HG03025 (cell line): ENCODE results near the gene EEF2K.

Experiments
- ATAC-seq: cut with Tn5 transposase; IDR thresholded peaks from one replicate; pipeline ENCODE4 v1.9.1; 2021; ENCODE audit warnings: mild to moderate bottlenecking, moderate library complexity; ENCODE audit not compliant: unreplicated experiment, low FRiP score

EEF2K gene

DNA sequence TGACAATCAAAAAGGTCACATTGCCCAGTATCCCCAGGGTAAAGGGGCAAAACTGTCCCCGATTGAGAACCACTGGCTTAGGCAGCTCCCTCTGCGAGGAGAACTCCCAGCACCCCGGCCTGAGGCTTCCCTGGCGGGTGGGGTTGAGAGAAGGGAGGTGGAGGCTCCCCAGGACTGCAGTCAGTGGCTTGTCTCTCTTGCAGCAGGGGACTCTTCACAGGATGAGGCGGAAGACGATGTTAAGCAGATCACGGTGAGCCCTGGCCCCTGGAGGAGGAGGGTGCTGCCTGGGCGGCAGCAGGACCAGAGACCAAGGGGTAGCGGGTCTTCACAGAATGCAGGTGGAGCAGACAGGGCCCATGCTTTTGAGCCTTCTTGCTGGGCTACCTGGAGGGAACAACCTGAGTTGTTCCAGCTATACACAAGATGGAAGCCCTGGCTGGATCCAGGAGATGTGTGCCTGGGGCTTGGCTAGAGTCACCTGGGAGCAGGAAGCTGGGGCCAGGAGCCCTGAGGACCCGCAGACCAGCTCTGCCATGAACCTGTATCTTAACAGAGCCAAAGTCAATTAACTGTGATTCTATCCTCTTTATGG is 107.9 kb downstream of the EEF2K start:
- ATAC-seq = no peak

DNA sequence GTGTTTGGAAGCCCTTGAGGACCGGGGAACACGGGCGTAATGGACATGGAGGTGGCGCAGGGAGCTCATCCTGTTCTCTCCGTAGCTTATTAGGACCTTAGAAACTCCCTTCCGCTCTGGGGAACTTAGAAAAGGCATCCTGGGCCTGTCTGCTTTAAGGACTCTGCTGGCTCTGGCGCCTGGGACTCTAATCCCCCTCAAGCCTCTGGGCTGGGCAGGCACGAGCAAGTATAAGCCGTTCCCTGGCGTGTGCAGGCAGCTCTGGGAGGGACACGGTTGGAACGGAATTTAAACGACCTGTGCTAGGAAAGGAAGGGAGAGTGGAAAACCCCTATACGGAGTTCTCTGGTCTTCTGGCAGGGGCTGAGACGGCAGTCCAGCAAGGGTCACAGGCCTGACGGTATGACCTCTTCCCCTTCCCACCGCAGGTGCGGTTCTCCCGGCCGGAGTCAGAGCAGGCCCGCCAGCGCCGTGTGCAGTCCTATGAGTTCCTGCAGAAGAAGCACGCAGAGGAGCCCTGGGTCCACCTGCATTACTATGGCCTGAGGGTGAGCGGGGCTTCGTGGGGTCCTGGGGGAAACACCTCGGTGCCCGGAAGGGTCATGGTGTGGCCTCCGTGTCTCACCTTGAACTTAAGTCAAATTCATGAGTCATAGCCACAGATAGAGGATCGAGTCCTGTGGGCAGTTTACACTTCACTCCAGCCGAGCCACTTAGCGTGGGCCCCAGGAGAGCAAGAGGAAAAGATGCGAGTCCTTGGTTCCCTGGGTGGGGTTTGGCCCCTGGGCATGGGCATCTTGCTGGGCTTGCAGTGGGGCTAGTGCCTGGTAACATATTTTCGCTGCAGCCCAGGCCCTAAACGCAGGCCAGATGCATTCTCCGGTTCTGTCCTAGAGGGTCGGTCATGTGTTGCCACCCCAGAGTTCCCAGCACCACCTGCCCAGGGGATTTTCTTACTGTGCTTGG is 108.9 kb downstream of the EEF2K start:
- no peak for ATAC-seq

DNA sequence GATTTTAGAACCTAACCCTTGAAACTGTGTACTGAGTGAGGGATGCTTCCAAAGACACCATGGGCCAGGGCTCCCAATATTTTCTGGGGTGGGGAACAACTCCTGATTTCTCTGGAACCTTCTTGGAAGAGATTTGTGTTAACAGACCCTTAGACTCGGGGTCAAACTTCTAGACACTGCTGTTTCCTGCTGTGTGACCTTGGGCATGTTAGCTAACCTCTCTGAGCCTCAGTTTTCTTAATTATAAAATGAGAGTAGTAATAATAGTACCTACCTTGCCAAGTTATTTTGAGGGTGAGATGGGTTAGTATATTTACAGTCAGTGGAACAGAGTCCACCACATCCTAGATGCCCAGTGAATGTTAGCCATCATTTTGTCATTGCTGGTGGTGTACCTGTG is 109.9 kb downstream of the EEF2K start:
- ATAC-seq = no peak

DNA sequence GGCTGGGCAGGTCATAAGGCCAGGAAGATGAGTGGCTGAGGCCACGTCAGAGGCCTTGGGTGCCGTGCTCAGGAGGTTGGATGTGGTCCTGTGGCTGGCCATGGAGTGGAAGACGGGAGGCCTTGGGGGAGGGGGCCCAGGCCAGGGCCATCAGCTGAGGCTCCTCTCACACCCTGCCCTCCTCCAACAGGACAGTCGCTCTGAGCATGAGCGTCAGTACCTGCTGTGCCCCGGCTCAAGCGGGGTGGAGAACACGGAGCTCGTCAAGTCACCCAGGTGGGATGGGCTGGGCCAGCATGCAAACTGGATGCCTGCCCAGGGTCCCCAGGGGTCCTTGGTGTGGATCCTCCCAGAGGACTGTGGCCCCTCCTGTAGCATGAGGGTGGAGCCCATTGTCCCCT is 110.3 kb downstream of the EEF2K start:
- no peak for ATAC-seq

DNA sequence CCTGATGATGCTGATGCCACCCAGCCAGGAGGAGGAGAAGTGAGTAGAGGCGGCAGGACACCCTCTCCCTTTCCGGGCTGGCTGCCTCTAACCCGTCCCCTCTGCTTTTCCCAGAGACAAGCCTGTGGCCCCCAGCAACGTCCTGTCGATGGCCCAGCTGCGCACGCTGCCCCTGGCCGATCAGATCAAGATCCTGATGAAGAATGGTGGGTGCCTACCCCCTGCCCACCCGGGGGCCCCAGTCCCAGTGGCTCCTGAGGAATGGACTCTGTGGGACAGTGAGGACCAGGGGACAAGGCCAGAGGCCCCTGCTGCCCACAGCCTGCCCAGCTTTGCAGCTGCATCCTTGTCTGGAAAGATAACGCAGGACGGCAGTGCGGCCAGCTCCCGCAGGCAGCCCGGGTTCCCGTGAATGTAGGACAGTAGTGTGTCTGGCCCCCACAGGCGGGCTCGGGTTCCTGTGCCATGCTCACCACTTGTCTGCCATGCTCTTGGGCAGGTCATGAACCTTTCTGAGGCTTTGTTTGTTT is 111.0 kb downstream of the EEF2K start:
- ATAC-seq = no peak

DNA sequence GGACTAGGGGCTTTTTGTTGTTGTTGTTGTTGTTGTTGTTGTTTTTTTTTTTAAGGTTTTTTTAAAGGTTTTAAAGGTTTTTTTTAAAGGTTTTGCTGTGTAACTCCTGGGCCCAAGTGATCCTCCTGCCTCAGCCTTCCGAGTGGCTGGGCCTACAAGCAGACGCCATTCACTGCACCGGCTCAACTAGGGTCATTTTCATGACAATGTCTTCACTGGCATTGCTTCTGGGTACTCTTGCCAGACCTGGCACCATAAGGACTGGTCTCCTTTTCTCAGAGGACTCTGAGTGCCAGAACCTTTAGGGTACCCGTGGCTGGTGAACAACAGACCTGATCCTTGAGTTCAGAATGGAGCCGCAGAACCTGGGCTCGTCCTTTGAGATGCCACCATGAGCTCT is 111.5 kb downstream of the EEF2K start:
- no peak for ATAC-seq

DNA sequence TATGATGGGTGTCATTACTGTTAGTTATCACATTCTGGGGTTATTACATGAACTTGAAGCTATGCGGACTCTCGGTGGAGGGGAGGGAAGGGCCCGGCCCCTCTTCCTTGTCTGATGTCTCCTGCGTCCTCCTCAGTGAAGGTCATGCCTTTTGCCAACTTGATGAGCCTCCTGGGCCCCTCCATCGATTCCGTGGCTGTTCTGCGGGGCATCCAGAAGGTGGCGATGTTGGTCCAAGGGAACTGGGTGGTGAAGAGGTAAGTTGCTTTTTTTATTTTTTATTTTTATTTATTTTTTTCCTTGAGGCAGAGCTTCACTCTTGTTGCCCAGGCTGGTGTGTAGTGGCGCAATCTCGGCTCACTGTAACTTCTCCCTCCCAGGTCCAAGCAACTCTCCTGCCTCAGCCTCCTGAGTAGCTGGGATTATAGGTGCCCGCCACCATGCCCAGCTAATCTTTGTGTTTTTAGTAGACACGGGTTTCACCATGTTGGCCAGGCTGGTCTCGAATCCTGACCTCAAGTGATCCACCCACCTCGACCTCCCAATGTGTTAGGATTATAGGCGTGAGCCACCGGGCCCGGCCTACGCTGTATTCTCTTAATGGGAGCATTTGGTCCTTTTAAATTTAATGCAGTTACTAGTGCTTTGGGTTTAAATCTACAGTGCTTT is 112.7 kb downstream of the EEF2K start:
- ATAC-seq = no peak

DNA sequence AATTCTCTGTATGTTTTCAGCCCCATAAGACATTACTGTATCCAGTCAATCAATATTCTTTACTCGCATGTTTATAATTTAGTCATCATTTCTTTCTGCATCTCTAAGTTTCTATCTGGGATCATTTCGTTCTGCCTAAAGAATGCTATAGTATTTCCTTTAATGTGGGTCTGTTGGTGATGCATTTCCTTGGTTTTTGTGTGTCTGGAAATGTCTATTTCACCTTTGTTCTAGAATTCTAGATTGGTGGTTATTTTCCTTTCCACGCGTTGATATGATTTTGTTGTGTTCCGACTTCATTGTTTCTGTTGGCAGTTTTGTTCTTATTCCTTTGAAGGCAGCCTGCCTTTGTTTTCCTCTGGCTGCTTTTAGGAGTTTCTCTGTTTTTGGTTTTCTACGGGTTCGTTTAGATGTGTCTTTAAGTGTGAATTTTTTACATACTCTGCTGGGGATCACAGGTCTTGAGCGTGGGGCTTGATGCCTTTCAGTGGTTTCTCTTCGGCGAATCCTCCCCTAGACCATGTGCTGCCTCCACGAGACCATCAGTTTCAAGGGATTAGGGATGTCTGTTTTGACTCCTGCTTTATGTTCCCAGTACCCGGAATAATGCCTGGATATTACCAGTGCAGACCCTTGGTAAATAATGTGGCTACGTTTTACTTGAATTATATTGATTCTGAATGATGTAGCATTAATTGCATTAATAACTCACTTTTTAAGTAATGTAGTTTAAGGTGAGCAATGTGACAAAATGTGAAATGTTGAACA is 114.7 kb downstream of the EEF2K start:
- no peak for ATAC-seq

DNA sequence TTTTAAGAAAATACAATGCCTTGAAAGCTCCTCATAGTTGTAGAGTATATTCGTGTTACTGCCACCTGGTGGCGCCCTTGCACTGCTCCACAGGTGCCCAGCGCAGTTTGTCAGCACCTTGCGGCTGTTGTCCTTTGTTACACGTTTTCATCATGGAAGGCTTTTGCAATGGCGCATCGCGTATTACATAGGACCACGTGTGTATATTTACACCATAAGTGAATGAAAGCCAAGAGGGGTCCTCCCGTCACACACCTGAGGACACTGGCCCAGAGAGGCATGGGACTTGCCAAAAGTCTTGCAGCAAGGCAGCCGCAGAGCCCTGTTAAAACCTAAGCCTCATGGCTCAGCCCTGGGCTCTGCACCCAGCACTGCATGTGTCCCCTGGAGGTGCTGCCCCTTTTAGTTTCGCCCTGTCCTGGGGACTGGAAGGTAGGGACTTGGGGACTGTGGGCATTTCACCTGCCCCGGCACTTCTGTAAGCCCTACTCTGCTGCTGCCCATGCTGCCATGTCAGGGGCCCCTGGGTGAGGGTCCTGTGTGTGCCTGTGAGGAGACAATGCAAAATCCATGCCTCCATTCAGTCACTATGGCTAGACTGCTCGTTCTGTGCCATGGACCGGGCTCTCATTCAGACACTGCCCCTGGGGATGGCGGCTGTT is 115.4 kb downstream of the EEF2K start:
- ATAC-seq = no peak

DNA sequence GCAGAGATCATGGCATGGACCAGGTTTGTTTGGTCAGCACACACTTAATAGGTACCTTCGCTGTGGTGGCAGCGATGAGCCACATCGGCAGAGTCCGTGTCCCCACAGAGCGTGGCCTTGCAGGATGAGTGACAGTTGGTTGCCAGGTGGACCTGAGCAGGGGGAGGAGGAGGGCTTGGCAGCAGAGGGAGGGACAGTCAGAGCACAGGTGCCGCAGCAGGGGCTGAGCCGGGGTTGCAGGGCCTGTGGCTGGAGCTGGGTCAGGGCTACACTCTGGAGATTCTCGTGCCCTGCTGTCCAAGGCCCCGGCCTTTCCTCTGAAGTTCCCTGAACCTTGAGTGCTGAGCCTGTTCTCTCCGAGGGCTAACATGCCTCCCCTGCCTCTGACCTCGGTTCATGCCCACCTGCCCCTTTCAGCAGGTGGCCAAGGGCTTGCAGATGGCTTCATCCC is 116.0 kb downstream of the EEF2K start:
- no peak for ATAC-seq

DNA sequence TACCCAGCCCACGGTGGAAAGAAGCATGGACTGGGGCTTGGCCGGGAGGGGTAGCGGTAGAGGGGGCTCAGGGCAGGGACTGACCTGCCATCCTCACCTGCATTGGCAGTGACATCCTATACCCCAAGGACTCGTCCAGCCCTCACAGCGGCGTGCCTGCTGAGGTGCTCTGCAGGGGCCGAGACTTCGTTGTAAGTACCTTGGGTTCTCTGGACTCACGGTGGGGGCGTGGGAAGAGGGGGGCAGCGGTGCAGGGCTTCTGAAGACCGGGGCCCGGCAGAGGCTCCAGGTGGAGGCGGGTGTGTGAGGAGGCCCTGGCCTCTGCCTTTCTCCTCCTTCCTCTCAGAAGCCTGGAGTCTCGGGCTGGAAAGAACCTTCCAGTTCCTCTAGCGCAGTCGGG is 116.7 kb downstream of the EEF2K start:
- no peak for ATAC-seq

DNA sequence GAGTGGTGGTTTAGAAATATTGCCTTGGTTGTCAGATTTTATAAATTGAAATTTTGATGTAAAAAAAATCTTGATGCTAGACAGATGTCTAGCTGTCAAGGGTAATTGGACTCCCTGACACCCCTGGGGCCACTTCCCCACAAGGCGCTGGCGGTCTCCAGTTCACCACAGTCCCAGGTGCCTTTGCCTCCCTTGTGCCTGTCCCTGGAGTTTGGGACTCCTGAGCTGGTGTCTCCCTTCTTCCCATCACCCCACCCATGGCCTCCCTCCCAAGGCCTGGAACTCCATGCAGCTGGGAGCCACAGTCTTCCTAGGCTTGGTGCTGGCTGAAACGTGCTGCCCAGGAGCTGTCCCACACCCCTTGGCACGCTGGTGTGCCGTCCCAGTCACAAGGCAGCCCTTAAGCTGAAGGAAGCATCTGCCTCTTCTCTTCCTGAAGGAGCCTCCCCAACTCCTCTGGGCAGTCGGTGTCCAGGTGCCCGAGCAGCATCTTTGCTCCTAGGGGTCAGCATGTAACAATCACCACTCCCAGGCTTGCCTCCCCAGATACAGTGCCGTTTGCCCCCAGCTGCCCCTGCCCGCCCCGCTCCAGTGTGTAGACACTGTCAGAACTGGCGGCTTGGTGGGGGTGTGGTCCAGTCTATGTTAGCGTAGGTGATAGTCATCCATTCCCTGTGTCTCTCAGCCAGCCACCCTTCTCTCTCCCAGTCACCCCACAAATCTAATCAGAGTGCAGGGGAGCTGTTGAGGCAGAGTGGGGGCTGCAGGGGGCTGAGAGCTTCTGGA is 117.3 kb downstream of the EEF2K start:
- ATAC-seq = no peak

DNA sequence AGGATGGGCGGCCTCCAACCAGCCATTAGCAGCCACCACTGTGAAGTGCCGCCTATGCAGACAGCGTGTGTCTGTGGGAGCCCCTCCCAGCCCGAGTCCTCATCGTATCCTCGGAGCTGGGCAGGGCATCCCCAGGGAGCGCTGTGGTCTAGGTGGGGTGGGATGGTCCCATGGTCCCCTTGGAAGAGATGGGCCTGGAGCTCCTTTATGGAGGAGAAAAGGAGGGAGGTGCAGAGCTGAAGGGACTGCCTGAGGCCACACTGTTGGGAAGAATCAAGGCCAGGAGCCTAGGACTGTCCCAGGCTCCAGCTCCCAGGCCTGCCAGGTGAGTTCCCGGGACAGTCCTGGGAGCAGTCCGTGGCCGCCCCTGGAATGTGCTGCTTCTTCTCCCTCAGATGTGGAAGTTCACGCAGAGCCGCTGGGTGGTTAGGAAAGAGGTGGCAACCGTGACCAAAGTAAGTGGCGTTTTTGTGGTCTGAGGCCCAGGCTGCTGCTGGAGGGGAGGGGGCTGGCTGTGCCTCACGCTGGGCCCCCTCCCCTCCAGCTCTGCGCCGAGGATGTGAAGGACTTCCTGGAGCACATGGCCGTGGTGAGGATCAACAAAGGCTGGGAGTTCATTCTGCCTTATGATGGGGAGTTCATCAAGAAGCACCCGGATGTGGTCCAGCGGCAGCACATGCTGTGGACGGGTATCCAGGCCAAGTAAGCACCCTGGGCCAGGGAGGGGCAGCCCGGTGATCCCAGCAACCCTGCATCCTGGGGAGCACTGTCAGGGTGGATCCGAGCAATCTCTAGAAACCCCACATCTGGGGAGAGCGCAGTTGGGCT is 118.1 kb downstream of the EEF2K start:
- no peak for ATAC-seq

DNA sequence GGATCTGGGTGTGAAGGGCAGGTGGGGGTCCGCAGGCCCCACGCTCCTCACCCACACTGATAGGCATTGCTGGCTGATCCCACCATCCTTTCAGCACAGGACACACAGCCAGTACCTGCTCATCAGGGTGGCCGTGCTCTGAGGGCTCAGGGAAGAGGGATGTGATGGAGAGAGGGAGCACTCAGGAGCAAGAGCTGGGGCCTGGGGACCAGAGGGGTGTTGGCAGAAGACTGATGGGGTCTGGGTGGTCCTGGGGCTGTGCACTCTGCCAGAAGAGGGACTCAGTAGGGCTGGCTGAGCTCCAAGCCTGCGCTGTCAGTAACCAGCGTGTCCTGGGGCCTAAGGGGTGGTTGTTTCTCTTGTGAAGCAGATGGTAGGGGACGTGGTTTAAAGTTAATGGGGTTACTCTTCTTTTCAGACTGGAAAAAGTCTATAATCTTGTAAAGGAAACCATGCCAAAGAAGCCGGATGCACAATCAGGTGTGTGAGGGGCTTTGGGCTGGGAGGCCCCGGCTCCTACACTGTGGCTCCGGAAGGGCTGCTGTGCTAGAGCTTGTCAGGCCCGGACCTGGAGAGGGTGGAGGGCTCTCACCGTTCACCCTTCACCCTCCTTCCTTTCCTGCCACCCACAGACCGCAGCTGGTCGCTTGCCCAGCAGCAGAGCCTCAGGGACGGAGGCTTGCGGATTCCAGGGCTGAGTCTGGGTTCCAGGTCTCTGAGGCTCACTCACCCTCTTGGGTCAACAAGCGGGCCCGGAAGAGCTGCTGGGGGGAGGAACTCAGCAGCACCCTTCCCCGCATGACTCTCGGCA is 118.9 kb downstream of the EEF2K start:
- no peak for ATAC-seq

DNA sequence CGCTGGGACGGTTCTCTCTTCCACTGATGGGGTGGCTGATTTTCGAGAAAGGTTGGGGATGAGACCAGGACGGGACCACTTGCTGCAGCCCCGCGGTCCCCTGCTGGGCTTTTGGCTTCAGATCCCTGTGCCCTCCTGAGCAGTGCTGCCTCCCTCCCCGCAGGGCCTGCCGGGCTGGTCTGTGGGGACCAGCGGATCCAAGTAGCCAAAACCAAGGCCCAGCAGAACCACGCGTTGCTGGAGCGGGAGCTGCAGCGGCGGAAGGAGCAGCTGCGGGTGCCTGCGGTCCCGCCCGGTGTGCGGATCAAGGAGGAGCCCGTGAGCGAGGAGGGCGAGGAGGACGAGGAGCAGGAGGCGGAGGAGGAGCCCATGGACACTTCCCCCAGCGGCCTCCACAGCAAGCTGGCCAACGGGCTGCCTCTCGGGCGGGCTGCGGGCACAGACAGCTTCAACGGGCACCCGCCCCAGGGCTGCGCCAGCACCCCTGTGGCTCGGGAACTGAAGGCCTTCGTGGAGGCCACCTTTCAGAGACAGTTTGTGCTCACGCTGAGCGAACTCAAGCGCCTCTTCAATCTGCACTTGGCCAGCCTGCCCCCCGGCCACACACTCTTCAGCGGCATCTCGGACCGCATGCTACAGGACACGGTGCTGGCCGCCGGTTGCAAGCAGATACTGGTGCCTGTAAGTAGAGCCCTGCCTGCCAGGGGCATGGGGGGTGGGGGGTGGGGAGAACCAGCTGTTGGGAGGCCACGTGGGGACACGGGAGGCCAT is 119.7 kb downstream of the EEF2K start:
- no peak for ATAC-seq

DNA sequence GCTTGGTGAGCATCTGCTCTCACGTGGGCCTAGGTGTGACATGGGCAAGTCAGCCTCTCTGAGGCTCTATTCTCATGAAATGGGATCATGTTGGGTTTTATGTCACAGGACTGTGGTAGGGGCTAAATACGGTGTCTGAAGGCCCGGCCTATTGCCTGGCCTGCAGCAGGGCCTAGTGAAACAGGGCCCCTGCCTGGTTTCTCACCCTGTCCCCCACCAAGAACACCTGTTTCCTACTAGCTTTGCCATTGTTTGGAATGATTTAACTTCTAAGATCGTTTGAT is 120.2 kb downstream of the EEF2K start:
- ATAC-seq = no peak
